Endothelial cell (in vitro differentiated cells): Measurements from ENCODE around the gene GRB10. TPM values are rescaled to one million over a fixed set of nuclear protein-coding genes. Genes with fewer than 3 reads are reported as not detected.
A peak's percentile ranks its signal among the peaks of the same experiment; 100 is the strongest.

Experiments
- DNase-seq: peaks from one replicate; pipeline ENCODE4 v3.0.0; 2021; ENCODE audit warnings: low spot score
- H3K27ac Mint-ChIP-seq: one replicate; pipeline ENCODE4 v1.8.0; 2021; ENCODE audit warnings: mixed read lengths, inconsistent platforms; ENCODE audit not compliant: unreplicated experiment
- H3K27me3 Mint-ChIP-seq: one replicate; pipeline ENCODE4 v1.8.0; 2021; ENCODE audit warnings: mild to moderate bottlenecking, moderate library complexity, mixed read lengths, inconsistent platforms; ENCODE audit not compliant: unreplicated experiment
- H3K36me3 Mint-ChIP-seq: one replicate; pipeline ENCODE4 v1.8.0; 2021; ENCODE audit warnings: mild to moderate bottlenecking, low read depth, mixed read lengths, inconsistent platforms; ENCODE audit not compliant: unreplicated experiment
- H3K4me1 Mint-ChIP-seq: one replicate; pipeline ENCODE4 v1.8.0; 2021; ENCODE audit warnings: mild to moderate bottlenecking, mixed read lengths, inconsistent platforms; ENCODE audit not compliant: unreplicated experiment
- H3K4me3 Mint-ChIP-seq: one replicate; pipeline ENCODE4 v1.8.0; 2021; ENCODE audit warnings: mild to moderate bottlenecking, mixed read lengths, inconsistent platforms; ENCODE audit not compliant: unreplicated experiment
- H3K9me3 Mint-ChIP-seq: one replicate; pipeline ENCODE4 v1.8.0; 2021; ENCODE audit warnings: mixed read lengths, inconsistent platforms; ENCODE audit not compliant: unreplicated experiment
- total RNA-seq: library from RNA; stranded (reverse); fragmentation: NEBNext Ultra II Directional; extraction: Animal tissue kit (Norgen Biotek cat#: 25700); gene quantifications from one replicate; pipeline ENCODE4 v1.2.1, GENCODE V29; 2021; ENCODE audit not compliant: unreplicated experiment
- TF ChIP-seq, protein P1 (sequence below): fragments of 200-600 bp; sonication (generic); IDR thresholded peaks from one replicate; pipeline ENCODE4 v1.5.0; 2021; ENCODE audit warnings: antibody characterized with exemption; ENCODE audit not compliant: unreplicated experiment

The GRB10 gene
- total RNA-seq, 1 donor from 2014 or later, result 164 TPM

DNA sequence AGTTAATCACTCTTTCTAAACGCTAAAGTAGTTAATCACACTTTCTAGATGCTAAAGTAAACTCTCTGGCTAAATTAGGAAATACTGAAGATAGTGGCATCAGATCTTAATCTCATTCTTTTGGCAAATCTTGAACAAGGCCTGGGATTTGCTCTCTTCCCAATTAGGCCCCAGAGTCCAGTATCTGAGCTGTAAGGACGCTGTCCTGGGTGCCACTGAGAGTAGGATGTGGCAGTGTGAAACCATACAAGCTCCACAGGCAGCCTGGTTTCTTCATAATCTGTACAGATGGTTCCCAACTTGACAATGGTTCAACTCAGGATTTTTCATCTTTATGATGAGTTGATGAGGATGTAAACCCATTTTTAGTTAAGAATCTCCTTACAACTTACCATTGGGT, 36.9 kb downstream of the GRB10 start:
- H3K4me3 Mint-ChIP-seq, result peak overlapping the region; percentile 13
- H3K27me3 Mint-ChIP-seq, result peaks cover 11% of the 10 kb centered on the region
- peak overlapping the region; percentile 96 for H3K27ac Mint-ChIP-seq
- no peaks in the 10 kb centered on the region for H3K9me3 Mint-ChIP-seq
- DNase-seq, result no peak
- peaks cover 60% of the 10 kb centered on the region for H3K4me1 Mint-ChIP-seq
- H3K36me3 Mint-ChIP-seq, result peaks cover 19% of the 10 kb centered on the region
- TF ChIP-seq, protein P1, sequence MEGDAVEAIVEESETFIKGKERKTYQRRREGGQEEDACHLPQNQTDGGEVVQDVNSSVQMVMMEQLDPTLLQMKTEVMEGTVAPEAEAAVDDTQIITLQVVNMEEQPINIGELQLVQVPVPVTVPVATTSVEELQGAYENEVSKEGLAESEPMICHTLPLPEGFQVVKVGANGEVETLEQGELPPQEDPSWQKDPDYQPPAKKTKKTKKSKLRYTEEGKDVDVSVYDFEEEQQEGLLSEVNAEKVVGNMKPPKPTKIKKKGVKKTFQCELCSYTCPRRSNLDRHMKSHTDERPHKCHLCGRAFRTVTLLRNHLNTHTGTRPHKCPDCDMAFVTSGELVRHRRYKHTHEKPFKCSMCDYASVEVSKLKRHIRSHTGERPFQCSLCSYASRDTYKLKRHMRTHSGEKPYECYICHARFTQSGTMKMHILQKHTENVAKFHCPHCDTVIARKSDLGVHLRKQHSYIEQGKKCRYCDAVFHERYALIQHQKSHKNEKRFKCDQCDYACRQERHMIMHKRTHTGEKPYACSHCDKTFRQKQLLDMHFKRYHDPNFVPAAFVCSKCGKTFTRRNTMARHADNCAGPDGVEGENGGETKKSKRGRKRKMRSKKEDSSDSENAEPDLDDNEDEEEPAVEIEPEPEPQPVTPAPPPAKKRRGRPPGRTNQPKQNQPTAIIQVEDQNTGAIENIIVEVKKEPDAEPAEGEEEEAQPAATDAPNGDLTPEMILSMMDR, result no peak

DNA sequence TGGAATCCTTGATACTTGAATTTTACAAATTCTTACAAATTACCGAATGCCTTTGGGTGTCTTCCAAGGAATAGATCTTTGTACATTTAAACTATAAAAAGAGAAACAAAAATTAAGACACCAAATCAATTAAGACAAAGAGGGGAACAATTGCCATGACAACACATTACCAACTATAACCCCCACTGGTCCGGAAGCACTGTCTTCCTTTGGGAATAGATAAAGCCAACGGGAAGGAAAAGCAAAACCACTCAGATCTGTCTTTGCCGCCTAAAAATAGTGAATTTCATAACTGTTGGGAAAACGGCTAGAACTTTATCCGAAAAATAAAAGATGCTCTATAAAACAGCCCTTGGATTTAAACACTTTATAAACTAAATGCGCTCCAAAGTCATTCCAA, 37.4 kb downstream of the GRB10 start:
- DNase-seq, result no peak
- H3K27ac Mint-ChIP-seq, result peak overlapping the region; percentile 96
- H3K4me3 Mint-ChIP-seq, result no peak overlapping the region
- peaks cover 16% of the 10 kb centered on the region for H3K36me3 Mint-ChIP-seq
- H3K27me3 Mint-ChIP-seq, result peaks cover 9% of the 10 kb centered on the region
- H3K4me1 Mint-ChIP-seq, result peaks cover 63% of the 10 kb centered on the region
- TF ChIP-seq, protein P1, result no peak
- H3K9me3 Mint-ChIP-seq, result no peaks in the 10 kb centered on the region

DNA sequence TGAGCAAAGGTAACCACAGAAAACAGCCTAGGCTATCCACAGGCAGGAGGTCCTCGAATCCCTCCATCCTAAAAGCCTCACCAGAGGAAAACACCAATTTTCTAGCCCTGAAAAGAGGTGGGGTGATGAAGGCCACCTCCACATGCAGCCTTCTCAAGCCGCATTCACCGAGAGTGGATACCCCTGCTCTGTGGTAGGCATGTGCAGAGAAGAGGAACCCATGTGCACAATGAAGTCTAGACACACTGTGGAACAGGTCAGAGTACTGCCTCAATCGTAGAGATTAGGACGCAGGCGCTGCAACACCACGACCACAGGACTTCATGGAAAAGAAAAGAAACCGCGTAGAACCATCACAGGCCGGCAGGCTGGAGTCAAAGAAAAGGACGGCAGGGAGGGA, 38.8 kb downstream of the GRB10 start:
- Mint-ChIP-seq H3K27ac (peak overlapping the region; percentile 49), H3K4me1 (peaks cover 74% of the 10 kb centered on the region)

DNA sequence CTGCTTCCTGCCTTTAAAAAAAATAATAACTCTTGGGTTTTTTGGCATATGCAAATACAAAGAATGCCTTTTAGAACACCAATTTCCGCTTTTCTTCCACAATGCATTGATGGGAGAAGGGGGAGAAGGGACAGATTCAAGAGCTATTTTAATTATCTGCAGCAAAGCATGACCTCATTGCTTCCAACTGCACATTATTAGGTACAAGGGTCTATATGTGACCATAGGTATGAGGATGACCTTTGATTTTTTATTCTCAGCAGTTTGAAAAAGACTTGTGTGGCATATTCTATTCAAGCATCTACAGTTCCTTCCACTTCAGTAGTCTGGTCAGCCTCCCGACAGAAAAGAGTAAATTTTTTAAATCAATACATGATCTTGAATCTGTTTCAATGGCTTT, 39.7 kb downstream of the GRB10 start:
- Mint-ChIP-seq H3K4me1 (peaks cover 68% of the 10 kb centered on the region), H3K27ac (no peak overlapping the region), H3K36me3 (peaks cover 11% of the 10 kb centered on the region), H3K9me3 (no peaks in the 10 kb centered on the region), H3K27me3 (peaks cover 7% of the 10 kb centered on the region), H3K4me3 (no peak overlapping the region)
- TF ChIP-seq, protein P1, result no peak
- no peak for DNase-seq

More for the DNA sequence above, 38.8 kb downstream of the GRB10 start:
- Mint-ChIP-seq H3K9me3 (no peaks in the 10 kb centered on the region), H3K27me3 (peaks cover 7% of the 10 kb centered on the region), H3K36me3 (peaks cover 14% of the 10 kb centered on the region), H3K4me3 (peak overlapping the region; percentile 2)
- TF ChIP-seq, protein P1, result no peak
- no peak for DNase-seq

DNA sequence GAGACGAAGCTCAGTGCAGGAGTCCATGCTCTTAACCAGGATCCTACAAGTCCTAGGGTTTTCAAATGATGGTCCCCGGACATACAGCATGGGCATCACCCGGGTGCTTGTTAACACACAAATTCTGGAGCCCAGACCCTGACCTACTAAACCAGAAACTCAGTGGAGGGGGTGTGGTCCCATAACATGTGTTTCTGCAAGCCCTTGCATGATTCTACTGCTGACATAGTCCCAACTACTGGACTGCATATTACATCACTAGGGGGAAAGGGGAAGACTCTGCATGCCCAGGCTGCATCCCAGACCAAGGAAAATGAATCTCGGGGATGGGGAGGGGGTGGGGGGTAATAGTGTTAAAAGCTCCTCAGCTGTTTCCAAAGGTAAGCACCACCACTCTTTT, 40.3 kb downstream of the GRB10 start:
- DNase-seq, result no peak
- Mint-ChIP-seq H3K4me1 (peaks cover 63% of the 10 kb centered on the region), H3K9me3 (no peaks in the 10 kb centered on the region), H3K36me3 (peaks cover 7% of the 10 kb centered on the region), H3K4me3 (no peak overlapping the region), H3K27me3 (peaks cover 4% of the 10 kb centered on the region), H3K27ac (peak overlapping the region; percentile 64)
- TF ChIP-seq, protein P1, result no peak
